ENCODE data around the gene NPC1.

NPC1 gene

GRCh38 chr18:23538870-23539269 is 47.4 kb downstream of the NPC1 start:
- in situ Hi-C loops (cut with MboI; ENCODE audit: low sequenced_read_pairs, unreplicated experiment): no loop called here
- DNase-seq (ENCODE audit: low spot score): no peak
- TF ChIP-seq, protein P1, sequence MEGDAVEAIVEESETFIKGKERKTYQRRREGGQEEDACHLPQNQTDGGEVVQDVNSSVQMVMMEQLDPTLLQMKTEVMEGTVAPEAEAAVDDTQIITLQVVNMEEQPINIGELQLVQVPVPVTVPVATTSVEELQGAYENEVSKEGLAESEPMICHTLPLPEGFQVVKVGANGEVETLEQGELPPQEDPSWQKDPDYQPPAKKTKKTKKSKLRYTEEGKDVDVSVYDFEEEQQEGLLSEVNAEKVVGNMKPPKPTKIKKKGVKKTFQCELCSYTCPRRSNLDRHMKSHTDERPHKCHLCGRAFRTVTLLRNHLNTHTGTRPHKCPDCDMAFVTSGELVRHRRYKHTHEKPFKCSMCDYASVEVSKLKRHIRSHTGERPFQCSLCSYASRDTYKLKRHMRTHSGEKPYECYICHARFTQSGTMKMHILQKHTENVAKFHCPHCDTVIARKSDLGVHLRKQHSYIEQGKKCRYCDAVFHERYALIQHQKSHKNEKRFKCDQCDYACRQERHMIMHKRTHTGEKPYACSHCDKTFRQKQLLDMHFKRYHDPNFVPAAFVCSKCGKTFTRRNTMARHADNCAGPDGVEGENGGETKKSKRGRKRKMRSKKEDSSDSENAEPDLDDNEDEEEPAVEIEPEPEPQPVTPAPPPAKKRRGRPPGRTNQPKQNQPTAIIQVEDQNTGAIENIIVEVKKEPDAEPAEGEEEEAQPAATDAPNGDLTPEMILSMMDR (IDR thresholded peaks at IDR 0.05; ENCODE audit: borderline replicate concordance, control extremely low read depth, extremely low read depth, insufficient read depth, missing control alignments): no peak

- TF ChIP-seq, protein P1 (IDR thresholded peaks at IDR 0.05; ENCODE audit: borderline replicate concordance, control extremely low read depth, extremely low read depth, insufficient read depth, missing control alignments): no peak
- no peak for DNase-seq (ENCODE audit: low spot score)
- in situ Hi-C loops (cut with MboI; ENCODE audit: low sequenced_read_pairs, unreplicated experiment): no loop called here
These were observed 48.3 kb downstream of the NPC1 start for GRCh38 chr18:23538001-23538400.

DNA sequence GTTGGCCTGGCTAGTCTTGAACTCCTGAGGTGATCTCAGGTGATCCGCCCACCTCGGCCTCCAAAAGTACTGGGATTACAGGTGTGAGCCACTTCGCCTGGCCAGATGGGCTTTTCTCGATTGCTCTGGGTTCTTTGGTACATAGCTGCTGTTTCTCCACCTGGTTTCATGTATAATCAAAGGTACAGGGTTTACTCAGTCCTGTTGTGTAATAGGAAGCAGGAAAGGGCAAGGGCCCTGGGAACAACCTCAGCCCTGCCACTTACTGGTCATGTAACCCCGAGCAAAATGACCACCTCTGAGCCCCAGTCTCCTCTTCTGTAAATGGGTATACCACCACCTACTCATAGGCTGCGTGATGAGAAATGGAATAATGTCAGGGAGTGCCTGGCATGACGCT is 49.0 kb downstream of the NPC1 start:
- TF ChIP-seq, protein P1 (IDR thresholded peaks at IDR 0.05; ENCODE audit: borderline replicate concordance, control extremely low read depth, extremely low read depth, insufficient read depth, missing control alignments): no peak
- DNase-seq (ENCODE audit: low spot score): no peak
- in situ Hi-C loops (cut with MboI; ENCODE audit: low sequenced_read_pairs, unreplicated experiment): no loop called here

- no peak for DNase-seq (ENCODE audit: low spot score)
- TF ChIP-seq, protein P1 (IDR thresholded peaks at IDR 0.05; ENCODE audit: borderline replicate concordance, control extremely low read depth, extremely low read depth, insufficient read depth, missing control alignments): no peak
- in situ Hi-C loops (cut with MboI; ENCODE audit: low sequenced_read_pairs, unreplicated experiment): no loop called here
These were observed 50.1 kb downstream of the NPC1 start for GRCh38 chr18:23536204-23536603.

DNA sequence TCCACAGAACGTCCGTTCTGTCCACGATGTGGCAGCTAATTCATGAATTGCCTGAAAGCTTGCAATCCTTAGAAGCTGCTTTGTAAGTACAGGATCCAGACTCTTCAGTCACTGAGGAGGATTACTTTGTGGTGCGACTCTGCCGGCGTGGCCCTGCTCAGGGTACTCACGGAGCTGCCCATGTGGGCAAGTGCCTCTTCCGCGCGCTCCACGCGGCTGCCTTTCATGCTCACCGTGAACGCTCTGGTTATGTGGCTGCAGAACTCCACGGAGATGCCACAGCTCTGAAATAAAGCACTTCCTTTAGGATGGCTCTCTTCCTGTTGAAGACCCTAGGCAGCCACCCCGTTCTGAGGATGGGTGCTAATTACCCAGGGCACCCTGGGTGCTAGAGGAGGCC is 52.0 kb downstream of the NPC1 start:
- DNase-seq (ENCODE audit: low spot score): no peak
- in situ Hi-C loops (cut with MboI; ENCODE audit: low sequenced_read_pairs, unreplicated experiment): no loop called here
- TF ChIP-seq, protein P1 (IDR thresholded peaks at IDR 0.05; ENCODE audit: borderline replicate concordance, control extremely low read depth, extremely low read depth, insufficient read depth, missing control alignments): no peak

DNA sequence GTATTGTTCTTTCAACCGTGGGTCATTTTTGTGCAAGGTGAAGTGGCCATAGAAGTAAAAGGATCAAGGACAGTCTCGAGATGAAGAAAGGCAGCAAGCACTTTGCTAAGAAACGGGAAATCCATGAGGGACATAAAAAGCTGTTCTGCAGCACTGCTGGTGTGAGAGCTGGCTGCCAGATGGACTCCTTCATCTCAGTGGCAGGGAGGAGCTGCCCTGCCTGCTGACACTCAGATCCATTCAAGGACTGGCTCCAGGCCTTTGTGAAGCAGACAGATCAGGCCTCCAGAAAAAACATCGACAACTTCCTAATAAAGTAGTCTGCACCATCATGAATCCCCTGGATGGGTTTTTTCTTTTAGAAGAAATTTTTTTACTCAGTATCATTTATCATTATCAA is 53.5 kb downstream of the NPC1 start:
- no peak for DNase-seq (ENCODE audit: low spot score)
- in situ Hi-C loops (cut with MboI; ENCODE audit: low sequenced_read_pairs, unreplicated experiment): no loop called here
- TF ChIP-seq, protein P1 (IDR thresholded peaks at IDR 0.05; ENCODE audit: borderline replicate concordance, control extremely low read depth, extremely low read depth, insufficient read depth, missing control alignments): no peak

GRCh38 chr18:23531912-23532311 is 54.4 kb downstream of the NPC1 start:
- no peak for DNase-seq (ENCODE audit: low spot score)
- in situ Hi-C loops (cut with MboI; ENCODE audit: low sequenced_read_pairs, unreplicated experiment): no loop called here
- TF ChIP-seq, protein P1 (IDR thresholded peaks at IDR 0.05; ENCODE audit: borderline replicate concordance, control extremely low read depth, extremely low read depth, insufficient read depth, missing control alignments): no peak

Data from GM13976 (cell line).